Thyroid gland (tissue), 4 donors: Measurements from ENCODE around the gene RAB31. TPM values are rescaled to one million over a fixed set of nuclear protein-coding genes. Genes with fewer than 3 reads are reported as not detected.
A peak's percentile ranks its signal among the peaks of the same experiment; 100 is the strongest.

ENCODE experiments used
- DNase-seq, 2 donors: peaks; one replicate each; pipeline ENCODE4 v3.0.0-alpha.2; 2019
- H3K27ac ChIP-seq, 3 donors: fragments of 200-600 bp; sonication (generic); 1 replicate in 2 of 3; 2 replicates in 1 of 3; pipeline ENCODE4 v1.5.1; 2016 to 2019; ENCODE audit warnings: mild to moderate bottlenecking in 1 of 3, moderate library complexity in 1 of 3
- H3K27me3 ChIP-seq: fragments of 200-600 bp; sonication (generic); one replicate; pipeline ENCODE4 v1.5.1; 2019
- H3K36me3 ChIP-seq, 2 donors: fragments of 200-600 bp; sonication (generic); one replicate each; pipeline ENCODE4 v1.5.1; 2016 to 2019
- H3K4me1 ChIP-seq, 2 donors: fragments of 200-600 bp; sonication (generic); one replicate each; pipeline ENCODE4 v1.5.1; 2017 to 2019
- H3K4me3 ChIP-seq, 3 donors: fragments of 200-600 bp; sonication (generic); replicated peaks in 1 of 3; 1 replicate in 2 of 3; 2 replicates in 1 of 3; pipeline ENCODE4 v1.5.1; 2016; ENCODE audit warnings: mild to moderate bottlenecking in 1 of 3
- H3K9me3 ChIP-seq: fragments of 200-600 bp; sonication (generic); one replicate; pipeline ENCODE4 v1.5.1; 2017
- POLR2A ChIP-seq, 2 donors: fragments of 450-650 bp; IDR thresholded peaks; one replicate each; pipeline ENCODE4 v1.6.1; 2017; ENCODE audit warnings: antibody characterized with exemption in 2 of 2, mild to moderate bottlenecking in 2 of 2, moderate library complexity in 1 of 2
- WGBS, 2 donors: methylation state at CpG; one replicate each; pipeline ENCODE4 v1.1.5; 2017; 5-methylcytosine and 5-hydroxymethylcytosine counted together
- intact Hi-C: fragments of 100-400 bp; cut with DNase I; formaldehyde crosslinking; loops from one replicate; pipeline ENCODE4 v1.15.1; 2023
- total RNA-seq, 4 donors: library from RNA; depleted of rRNA; stranded (reverse); fragments of >200 nt; gene quantifications; one replicate each; pipeline ENCODE4 v1.2.3, GENCODE V29; 2016
- TF ChIP-seq, protein P1 (sequence below), 6 experiments: fragments of 200-600 bp in 3 of 6; fragments of 450-650 bp in 3 of 6; sonication (generic) in 3 of 6; IDR thresholded peaks; one replicate each; pipeline ENCODE4 v1.5.1; 2016 to 2019; ENCODE audit warnings: antibody characterized with exemption in 6 of 6, mild to moderate bottlenecking in 2 of 6, inconsistent platforms in 1 of 6, moderate library complexity in 1 of 6

Gene RAB31
- total RNA-seq, 4 donors from 2014 or later = 33.9 to 72.7 (median 40.8) TPM

DNA sequence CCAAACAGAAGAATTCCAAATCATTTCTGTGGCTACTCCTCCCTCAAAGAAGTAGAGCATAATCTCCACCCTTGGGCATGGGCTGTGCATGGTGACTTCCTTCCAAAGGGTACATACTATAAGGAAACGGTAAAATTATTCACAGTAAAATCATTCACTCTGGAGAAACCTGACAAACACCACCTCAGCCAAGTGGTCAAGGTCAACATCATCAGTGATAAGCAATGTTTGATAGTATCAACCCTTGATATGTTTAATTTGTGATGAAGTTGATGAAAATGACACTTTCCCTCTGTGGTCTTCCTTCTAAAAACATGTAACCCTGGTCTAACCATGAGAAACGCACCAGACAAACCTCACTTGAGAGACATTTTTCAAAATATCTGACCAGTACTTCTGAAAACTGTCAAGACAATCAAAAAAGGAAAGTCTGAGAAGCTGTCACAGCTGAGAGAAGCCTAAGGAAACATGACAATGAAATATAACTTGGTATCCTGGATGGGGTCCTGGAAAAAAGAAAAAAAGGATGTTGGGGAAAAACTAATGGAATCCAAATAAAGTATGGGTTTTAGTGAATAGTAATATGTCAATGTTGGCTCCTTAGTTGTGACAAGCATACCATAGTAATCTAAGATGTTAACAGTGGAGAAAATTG is 168.2 kb downstream of the RAB31 start:
- peaks cover 0 to 5% of the 10 kb centered on the region in 2 donors for H3K4me1 ChIP-seq
- TF ChIP-seq, protein P1, sequence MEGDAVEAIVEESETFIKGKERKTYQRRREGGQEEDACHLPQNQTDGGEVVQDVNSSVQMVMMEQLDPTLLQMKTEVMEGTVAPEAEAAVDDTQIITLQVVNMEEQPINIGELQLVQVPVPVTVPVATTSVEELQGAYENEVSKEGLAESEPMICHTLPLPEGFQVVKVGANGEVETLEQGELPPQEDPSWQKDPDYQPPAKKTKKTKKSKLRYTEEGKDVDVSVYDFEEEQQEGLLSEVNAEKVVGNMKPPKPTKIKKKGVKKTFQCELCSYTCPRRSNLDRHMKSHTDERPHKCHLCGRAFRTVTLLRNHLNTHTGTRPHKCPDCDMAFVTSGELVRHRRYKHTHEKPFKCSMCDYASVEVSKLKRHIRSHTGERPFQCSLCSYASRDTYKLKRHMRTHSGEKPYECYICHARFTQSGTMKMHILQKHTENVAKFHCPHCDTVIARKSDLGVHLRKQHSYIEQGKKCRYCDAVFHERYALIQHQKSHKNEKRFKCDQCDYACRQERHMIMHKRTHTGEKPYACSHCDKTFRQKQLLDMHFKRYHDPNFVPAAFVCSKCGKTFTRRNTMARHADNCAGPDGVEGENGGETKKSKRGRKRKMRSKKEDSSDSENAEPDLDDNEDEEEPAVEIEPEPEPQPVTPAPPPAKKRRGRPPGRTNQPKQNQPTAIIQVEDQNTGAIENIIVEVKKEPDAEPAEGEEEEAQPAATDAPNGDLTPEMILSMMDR (IDR thresholded peaks at IDR 0.05) = no peak
- TF ChIP-seq POLR2A (IDR thresholded peaks at IDR 0.05) = no peak
- no peaks in the 10 kb centered on the region for H3K27me3 ChIP-seq
- H3K9me3 ChIP-seq = no peaks in the 10 kb centered on the region
- H3K36me3 ChIP-seq = no peaks in the 10 kb centered on the region
- intact Hi-C loops = no loop called here
- no peak for DNase-seq
- no peak overlapping the region for H3K4me3 ChIP-seq
- 92 to 94% methylated on average over 2 of the region's 2 CpGs for WGBS, 2 donors
- no peak overlapping the region for H3K27ac ChIP-seq

DNA sequence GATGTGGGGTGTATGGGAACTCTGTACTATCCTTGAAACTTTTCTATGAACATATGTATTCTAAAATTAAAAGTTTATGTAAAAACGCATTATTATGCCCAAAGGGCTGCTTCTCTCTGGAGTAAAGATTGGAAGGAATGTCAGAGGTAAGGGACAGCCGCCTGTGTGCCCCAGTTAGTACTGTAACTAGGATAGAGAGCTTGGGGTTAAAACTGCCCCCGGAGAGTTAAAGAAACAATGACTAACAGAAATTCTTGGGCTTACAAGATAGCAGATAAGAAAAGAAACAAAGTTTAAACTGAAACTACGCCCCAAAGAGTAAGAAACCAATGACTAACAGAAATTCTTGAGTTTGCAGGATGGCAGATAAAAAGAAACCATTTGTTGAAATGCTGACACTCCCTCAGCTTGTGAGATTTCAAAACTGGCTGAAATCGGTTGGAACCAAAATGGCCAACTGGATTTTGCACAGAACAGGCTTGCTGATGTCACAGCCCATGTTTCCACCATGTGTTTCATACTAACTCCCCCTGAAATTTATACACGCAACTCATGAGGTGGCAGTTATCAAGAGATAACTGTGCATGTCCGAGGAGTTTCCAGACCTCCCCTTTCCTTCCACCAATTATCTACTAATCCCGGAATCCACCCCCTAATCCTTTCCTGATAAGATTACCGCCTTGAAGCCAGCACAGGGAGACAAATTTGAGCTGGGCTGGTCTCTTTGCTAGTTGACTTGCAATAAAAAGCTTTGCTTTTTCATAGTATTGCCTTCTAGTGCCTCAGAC is 169.0 kb downstream of the RAB31 start:
- Histone ChIP-seq H3K4me1 (peaks cover 0 to 5% of the 10 kb centered on the region in 2 donors), H3K9me3 (no peaks in the 10 kb centered on the region), H3K27ac (peak overlapping the region in 2 of 3 donors; percentile 5 to 20), H3K27me3 (no peaks in the 10 kb centered on the region), H3K36me3 (no peaks in the 10 kb centered on the region), H3K4me3 (no peak overlapping the region)
- WGBS, 2 donors = 38 to 52% methylated on average over 9 of the region's 9 CpGs
- no peak for DNase-seq
- intact Hi-C loops = no loop called here
- TF ChIP-seq, protein P1 (IDR thresholded peaks at IDR 0.05) = no peak
- no peak for TF ChIP-seq POLR2A (IDR thresholded peaks at IDR 0.05)

DNA sequence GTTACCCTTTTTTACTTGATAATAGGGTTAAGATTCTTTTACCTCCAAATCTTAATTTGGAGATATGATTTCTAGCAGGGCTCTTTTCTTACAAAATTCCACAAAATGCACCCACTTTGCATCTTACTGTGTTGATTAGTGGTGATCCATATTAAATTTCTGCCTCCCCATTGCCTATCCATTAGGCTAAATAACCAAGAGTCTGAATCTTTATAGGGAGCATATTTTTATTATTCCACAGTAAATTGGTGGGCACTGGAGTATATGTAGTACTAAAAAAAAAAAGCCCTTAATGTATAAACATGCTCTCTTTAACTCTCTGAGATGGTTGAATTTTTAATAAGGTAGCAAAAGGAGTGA is 169.5 kb downstream of the RAB31 start:
- Histone ChIP-seq H3K27me3 (no peaks in the 10 kb centered on the region), H3K4me1 (peaks cover 0 to 5% of the 10 kb centered on the region in 2 donors), H3K4me3 (no peak overlapping the region), H3K9me3 (no peaks in the 10 kb centered on the region), H3K36me3 (no peaks in the 10 kb centered on the region), H3K27ac (peak overlapping the region in 1 of 3 donors; percentile 20)
- no peak for TF ChIP-seq POLR2A (IDR thresholded peaks at IDR 0.05)
- TF ChIP-seq, protein P1 (IDR thresholded peaks at IDR 0.05) = no peak
- intact Hi-C loops = no loop called here
- DNase-seq = no peak

DNA sequence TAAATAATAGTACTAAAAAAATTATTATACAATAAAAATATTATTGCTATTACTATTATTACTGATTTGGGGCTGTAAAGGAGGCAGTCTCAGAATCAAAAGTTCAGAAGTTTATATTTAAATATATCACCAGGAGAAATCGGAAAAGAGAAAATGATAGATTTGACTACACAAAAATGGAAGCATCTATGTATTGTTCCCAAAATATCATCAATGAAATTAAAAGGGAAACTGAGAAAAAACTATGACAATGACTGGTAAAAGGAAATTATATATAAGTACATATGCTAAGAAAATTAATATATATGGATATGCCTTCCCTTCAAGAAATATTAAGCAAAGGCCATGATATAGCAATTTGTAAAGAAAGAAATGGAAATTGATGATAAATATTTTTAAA is 170.0 kb downstream of the RAB31 start:
- intact Hi-C loops = no loop called here
- H3K27me3 ChIP-seq = no peaks in the 10 kb centered on the region
- peaks cover 0 to 5% of the 10 kb centered on the region in 2 donors for H3K4me1 ChIP-seq
- no peak for DNase-seq
- WGBS, 2 donors = 95 to 97% methylated on average over 1 of the region's 1 CpG
- TF ChIP-seq POLR2A (IDR thresholded peaks at IDR 0.05) = no peak
- TF ChIP-seq, protein P1 (IDR thresholded peaks at IDR 0.05) = no peak
- H3K4me3 ChIP-seq = no peak overlapping the region
- no peaks in the 10 kb centered on the region for H3K9me3 ChIP-seq
- no peak overlapping the region for H3K27ac ChIP-seq
- H3K36me3 ChIP-seq = no peaks in the 10 kb centered on the region

DNA sequence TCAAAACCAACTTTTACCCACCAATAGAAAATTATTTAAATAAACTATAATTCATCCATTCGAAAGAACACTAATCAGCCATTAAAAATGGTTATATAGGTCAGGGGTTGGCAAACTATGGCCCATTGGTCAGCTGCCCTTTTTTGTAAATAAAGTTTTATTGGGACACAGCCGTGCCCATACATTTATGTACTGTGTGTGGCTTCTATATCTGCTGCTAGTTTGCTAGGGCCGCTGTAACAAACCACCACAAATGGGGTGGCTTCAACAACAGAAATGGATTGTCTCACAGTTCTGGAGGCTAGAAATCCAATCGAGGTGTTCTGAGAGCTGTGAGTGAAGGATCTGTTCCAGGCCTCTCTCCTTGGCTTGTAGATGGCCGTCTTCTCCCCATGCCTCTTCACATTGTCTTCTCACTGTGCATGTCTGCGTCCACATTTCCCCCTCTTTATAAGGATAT is 170.7 kb downstream of the RAB31 start:
- Histone ChIP-seq H3K4me1 (peaks cover 0 to 5% of the 10 kb centered on the region in 2 donors), H3K27ac (no peak overlapping the region), H3K4me3 (no peak overlapping the region), H3K9me3 (no peaks in the 10 kb centered on the region), H3K36me3 (no peaks in the 10 kb centered on the region), H3K27me3 (no peaks in the 10 kb centered on the region)
- intact Hi-C loops = no loop called here
- DNase-seq = no peak
- 94 to 96% methylated on average over 6 of the region's 6 CpGs for WGBS, 2 donors
- TF ChIP-seq, protein P1 (IDR thresholded peaks at IDR 0.05) = no peak
- no peak for TF ChIP-seq POLR2A (IDR thresholded peaks at IDR 0.05)
